GM18498 (cell line): ENCODE results near the gene VRK2.
"Not testable (repeated sequence)": the region's sequence is repeated elsewhere in the genome, so short reads cannot be mapped to it uniquely, and the experiment has no call there.

ENCODE experiments used
- ATAC-seq: cut with Tn5 transposase; IDR thresholded peaks from one replicate; pipeline ENCODE4 v1.9.1; 2021; ENCODE audit warnings: mild to moderate bottlenecking, moderate library complexity; ENCODE audit not compliant: unreplicated experiment

VRK2 gene

DNA sequence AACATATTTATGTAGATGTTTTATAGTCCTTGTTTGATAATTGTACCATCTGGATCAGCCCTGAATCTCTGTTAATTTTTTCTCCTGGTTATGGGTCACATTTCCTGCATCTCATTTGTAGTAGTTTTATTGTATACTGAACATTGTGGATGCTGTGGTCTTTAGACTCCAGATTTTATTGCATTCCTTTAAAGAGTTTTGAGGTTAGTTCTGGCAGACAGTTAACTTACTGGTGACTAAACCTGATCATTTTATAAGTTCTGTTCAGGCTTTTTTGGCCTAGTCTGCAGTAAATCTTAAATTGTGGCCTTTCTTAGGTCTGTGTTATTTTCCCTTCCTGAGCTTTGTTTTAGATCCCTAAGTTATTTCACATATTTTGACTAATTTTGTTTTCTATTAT is 110.2 kb downstream of the VRK2 start:
- ATAC-seq = no peak

DNA sequence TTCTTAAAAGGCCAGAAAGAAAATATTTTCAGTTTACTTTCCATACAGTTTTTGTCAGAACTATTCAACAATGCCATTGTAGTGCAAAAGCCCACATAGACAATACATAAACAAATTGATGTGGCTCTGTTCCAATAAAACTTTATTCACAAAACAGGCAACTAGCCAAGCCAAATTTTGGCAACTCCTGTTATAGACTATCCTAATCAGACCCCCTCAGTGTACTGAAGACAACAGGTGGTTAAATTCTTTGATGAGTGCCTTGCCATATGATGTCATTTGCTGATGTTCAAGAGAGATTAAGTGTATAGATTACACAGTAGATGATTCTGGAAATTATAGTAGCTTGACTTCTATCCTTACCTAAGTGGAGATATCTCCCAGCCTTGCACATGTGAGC is 111.1 kb downstream of the VRK2 start:
- ATAC-seq = no peak

DNA sequence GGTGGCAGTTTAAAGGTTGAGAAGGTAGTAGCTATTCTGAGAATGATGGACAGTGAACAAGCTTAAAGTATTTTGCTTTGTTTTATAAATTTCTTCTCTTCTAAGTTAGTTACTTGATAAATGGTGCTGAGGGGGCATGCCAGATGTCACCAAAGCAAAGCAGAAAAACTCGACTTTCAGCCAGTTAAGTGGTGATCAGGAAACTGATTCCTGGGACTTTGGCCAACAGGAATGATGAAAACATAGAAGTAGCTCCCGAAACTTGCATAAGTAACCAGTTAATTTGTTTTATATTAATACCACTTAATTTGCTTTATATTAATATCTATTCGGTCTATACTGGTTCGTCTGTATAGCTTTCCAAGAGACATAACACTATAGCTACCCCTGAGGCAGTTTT is 111.9 kb downstream of the VRK2 start:
- ATAC-seq = no peak

DNA sequence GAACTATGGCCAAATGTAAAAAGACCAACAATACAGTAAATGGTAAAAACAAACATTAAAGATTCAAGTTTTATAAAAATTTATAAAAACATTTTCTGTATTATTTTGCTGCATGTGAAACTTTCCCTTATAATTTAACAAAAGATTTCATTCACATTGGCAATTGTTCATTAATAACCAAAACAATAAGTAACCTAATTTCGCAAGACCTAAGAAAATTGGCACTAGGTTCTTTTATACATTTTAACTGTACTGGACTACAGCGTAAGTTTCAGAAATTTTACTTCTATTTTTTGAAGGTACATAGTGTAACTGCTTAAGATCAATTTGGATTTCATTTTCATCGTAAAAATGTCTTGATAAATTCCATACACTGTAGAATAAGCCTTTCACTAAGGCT is 117.3 kb downstream of the VRK2 start:
- ATAC-seq = no peak

DNA sequence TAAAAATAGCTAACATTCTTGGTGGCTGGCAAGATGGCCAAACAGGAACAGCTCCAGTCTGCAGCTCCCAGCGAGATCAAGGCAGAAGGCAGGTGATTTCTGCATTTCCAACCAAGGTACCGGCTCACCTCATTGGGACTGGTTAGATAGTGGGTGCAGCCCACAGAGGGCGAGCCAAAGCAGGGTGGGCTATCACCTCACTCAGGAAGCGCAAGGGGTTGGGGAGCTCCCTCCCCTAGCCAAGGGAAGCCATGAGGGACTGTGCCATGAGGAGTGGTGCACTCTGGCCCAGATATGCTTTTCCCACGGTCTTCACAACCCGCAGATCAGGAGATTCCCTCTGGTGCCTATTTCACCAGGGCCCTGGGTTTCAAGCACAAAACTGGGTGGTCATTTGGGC is 121.5 kb downstream of the VRK2 start:
- not testable (repeated sequence) for ATAC-seq

DNA sequence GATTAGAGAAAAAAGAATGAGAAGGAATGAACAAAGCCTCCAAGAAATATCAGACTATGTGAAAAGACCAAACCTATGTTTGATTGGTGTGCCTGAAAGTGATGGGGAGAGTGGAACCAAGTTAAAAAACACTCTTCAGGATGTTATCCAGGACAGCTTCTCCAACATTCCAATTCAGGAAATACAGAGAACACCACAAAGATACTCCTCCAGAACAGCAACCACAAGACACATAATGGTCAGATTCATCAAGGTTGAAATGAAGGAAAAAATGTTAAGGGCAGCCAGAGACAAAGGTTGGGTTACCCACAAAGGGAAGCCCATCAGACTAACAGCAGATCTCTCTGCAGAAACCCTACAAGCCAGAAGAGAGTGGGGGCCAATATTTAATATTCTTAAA is 123.2 kb downstream of the VRK2 start:
- ATAC-seq = not testable (repeated sequence)

DNA sequence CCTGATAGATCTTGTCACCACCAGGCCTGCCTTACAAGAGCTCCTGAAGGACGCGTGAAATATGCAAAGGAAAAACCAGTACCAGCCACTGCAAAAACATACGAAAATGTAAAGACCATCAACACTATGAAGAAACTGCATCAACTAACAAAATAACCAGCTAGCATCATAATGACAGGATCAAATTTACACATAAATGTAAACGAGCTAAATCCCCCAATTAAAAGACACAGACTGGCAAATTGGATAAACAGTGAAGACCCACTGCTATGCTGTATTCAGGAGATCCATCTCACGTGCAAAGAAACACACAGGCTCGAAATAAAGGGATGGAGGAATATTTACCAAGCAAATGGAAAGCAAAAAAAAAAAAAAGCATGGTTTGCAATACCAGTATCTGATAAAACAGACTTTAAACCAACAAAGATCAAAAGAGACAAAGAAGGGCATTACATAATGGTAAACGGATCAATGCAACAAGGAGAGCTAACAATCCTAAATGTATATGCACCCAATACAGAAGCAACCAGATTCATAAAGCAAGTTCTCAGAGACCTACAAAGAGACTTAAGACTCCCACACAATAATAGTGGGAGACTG is 123.8 kb downstream of the VRK2 start:
- not testable (repeated sequence) for ATAC-seq

DNA sequence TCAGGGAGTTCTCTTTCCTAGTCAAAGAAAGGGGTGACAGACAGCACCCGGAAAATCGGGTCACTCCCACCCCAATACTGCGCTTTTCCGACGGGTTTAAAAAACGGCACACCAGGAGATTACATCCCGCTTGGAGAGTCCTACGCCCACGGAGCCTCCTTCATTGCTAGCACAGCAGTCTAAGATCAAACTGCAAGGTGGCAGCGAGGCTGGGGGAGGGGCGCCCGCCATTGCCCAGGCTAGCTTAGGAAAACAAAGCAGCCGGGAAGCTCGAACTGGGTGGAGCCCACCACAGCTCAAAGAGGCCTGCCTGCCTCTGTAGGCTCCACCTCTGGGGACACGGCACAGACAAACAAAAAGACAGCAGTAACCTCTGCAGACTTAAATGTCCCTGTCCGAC is 125.2 kb downstream of the VRK2 start:
- ATAC-seq = not testable (repeated sequence)

DNA sequence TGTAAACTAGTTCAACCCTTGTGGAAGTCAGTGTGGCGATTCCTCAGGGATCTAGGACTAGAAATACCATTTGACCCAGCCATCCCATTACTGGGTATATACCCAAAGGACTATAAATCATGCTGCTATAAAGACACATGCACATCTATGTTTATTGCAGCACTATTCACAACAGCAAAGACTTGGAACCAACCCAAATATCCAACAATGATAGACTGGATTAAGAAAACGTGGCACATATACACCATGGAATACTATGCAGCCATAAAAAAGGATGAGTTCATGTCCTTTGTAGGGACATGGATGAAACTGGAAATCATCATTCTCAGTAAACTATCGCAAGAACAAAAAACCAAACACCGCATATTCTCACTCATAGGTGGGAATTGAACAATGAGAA is 130.6 kb downstream of the VRK2 start:
- not testable (repeated sequence) for ATAC-seq

DNA sequence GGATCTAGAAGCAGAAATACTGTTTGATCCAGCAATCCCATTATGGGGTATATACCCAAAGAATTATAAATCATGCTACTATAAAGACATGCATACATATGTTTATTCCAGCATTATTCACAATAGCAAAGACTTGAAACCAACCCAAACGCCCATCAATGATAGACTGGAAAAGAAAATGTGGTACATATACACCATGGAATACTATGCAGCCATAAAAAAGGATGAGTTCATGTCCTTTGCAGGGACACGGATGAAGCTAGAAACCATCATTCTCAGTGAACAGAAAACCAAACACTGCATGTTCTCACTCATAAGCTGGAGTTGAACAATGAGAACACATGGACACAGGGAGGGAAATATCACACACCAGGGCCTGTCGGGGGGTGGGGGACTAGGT is 133.6 kb downstream of the VRK2 start:
- not testable (repeated sequence) for ATAC-seq

DNA sequence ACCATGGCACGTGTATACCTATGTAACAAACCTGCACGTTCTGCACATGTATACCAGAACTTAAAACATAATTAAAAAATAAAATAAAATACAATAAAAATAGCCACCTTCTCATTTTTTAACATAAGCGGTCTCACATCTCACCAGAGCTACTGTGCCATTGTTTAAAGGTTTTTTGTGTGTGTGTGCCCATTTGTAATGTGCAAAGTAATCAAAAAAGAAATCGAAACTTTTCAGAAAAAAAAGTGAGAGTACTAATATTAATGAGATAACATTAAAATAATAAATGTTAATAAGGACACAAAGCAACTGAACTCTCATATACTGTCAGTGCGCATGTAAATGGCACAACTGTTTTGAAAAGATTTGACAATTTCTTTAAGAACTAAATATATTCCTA is 134.0 kb downstream of the VRK2 start:
- no peak for ATAC-seq

DNA sequence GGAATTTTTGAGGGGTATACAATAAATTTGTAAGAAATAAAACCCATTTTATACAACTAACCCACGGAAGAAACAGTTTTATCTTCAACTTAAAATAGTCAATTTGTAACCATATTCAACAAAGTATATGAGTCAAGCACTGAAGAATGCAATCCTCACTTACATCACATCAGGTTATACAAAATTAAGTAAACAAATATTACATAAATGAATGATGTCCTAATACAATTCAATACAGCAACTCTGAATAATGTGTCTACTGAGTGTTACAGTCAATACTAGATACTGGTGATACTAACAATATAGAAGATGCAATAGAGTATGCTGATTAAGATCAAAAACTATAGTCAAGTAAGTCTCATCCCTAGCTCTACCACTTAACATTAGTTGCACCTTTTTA is 135.9 kb downstream of the VRK2 start:
- no peak for ATAC-seq

DNA sequence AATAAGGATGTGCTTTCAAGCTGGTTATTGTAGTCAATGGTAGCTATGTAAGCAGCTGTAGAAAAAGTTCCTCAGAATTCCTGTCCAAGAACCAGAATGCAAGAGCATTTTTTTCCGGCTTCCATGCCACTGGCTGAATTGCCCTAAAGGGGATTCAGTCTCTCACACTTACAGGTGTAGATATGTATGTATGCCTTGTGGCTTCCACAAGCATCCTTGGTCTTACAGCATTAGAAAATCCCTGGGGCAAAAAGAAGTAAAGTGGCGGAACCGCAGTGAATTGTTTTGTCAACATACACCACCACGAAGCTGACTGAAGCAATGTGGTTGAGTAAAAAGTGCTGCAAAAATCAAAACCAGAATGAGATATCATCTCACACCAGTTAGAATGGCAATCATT is 139.9 kb downstream of the VRK2 start:
- ATAC-seq = no peak

DNA sequence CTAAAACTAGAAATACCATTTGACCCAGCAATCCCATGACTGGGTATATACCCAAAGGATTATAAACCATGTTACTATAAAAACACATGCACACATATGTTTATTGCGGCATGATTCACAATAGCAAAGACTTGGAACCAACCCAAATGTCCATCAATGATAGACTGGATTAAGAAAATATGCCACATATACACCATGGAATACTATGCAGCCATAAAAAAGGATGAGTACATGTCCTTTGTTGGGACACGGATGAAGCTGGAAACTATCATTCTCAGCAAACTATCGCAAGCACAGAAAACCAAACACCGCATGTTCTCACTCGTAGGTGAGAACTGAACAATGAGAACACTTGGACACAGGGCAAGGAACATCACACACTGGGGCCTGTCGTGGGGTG is 140.4 kb downstream of the VRK2 start:
- not testable (repeated sequence) for ATAC-seq

DNA sequence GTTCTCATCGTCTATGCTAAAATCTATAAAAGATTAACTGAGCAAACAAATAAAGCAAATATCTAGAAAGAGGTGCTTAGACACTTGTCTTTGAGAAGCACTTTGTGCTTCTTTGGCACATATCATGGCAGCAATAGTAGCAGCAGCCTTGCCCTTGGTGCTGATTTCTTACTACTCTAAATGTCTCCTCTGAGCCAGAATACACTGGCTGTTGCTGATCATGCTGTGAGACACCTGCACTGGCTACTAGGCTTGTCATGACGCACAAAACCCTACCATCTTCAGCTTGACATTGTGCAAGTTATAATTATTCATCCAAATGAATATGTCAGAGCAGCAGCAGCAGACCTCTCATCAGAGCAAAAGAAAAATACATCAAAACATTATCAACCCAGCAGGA is 147.9 kb downstream of the VRK2 start:
- no peak for ATAC-seq

DNA sequence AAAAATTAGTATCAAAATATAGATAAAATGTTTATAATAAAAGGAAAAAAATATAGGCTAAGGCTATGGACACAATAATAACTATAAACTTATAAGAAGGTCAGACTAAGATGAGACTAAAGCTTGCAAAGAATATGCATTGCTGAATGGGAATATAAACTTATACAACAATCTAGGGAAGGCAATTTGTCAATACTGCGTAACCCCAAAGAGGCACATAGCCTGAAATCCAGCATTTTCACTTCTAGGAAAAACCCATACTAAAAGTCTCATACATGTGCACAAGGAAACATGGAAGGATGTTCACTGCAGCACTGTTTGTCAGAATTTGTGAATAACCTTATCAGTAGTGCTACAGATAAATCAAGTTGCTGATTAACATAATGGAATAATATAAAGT is 149.1 kb downstream of the VRK2 start:
- no peak for ATAC-seq

DNA sequence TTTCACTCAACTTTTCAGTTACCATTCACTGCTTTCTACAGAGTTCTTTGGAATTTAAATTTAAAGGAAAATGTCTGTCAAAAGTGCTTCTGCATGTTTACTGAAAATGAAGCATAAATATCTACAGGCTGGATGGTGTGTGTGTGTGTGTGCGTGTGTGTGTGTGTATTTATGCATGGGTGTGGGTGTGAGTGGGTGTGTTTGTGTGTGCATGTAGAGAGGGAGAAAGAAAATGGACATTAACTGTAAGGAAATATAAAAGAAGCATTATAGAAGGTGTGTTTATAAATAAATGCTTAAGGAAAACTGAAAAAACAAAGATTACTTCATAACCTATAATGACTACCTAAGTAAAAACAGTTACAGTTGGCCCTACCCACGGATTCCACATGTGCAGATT is 151.3 kb downstream of the VRK2 start:
- no peak for ATAC-seq

DNA sequence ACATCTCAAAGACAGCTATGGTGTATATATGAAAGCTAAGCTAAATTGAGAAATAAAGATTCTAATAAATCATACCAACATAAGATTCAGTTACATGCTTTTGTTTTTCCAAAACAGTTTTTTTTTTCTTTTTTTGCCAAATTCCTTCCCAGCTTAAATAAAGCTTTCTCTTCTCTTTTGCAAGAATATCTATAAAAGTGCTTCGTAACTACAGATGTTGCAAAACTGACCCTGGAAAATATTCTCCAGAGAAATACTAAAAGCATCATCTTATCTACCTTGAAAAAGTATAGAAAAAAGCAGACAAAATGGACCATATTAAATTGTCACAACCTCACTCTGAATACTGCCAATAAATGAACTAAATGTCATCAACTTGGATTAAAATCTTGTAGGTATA is 155.8 kb downstream of the VRK2 start:
- ATAC-seq = no peak

DNA sequence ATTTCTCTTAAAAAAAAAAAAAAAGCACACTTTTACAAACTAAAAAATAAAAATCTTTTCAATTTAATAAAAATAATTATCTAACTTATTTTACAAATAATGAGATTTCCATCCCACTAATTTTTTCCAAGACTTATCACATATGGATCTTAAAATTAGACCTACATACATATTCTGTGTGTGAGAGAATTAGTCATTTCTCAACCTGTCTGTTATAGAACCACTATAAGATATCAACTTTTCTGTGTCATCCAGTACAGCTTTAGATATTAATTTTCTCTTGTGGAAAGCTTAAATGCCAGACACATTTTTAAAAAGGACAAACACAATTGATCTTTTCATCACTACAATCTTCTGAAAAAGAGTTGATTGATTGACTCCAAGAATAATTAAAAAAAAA is 156.4 kb downstream of the VRK2 start:
- no peak for ATAC-seq

DNA sequence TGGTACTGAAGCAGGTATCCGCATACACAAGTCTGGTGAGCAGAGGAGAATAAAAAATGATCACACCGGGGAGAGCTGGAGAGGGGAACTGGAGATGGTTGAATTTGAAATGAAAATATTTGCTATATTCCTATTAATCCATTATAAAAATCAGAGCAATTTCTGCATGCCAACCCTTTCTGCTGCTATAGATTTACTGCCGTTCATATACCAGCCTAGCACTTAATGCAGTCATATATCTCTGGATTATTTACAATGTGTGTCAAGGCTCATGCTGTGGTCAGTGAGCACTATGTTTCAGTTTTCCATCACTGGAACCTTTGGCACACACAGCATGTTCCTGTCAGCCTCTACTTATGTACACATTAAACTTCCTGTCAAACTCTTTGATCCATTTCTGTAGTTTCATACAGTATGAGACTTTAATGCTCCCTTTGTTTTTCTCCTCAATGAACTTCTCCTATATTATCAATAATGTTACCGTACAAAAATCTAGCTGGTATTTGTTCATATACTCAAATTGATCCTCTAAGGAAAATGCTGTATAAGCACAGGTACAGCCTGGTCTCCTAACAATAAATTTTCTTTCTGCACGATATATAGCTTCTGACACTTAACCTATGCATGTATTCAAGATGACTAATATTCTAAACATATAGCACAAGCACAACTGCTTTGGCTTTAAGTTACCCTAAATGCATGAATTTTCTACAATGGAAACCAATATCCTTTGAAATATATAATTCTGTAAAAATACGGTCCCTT is 157.8 kb downstream of the VRK2 start:
- no peak for ATAC-seq

DNA sequence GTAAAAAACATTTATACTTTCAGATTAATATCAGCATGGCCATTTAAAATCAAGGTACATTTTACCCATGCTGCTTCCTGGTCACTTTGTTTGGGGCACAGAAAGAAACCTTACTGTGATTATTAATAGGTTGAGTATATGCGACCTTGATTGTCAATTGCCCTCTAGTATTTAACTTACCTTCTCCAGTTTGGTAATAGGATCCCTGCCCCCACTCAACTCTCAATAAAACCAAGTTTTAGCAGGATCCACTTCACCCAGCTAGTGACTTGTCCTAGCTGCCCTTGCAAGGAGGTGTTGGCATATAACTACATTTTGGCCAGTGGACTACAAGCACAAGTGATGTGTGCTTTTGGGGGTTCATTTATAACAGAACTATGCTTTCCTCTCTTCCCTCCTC is 160.2 kb downstream of the VRK2 start:
- ATAC-seq = no peak

DNA sequence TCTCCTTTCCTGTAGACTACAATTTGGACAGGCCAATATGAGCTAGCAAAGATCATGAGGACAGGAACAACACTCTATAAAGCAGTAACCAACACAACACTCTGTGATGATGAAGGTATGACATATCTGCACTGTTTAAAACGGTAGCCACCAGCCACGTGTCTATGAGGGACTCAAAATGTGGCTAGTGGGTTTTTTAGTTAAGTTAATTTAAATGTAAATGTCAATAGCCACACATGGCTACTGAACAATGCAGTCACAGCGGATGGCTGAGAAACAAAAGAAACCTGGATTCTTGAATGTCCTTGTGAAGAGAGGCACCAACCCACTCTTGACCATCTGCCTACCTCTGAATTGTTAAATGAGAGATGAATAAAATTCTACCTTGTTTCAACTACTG is 160.6 kb downstream of the VRK2 start:
- no peak for ATAC-seq
